Occipital lobe (tissue), 3 donors: ENCODE results near the gene SYTL3. TPM values are rescaled to one million over a fixed set of nuclear protein-coding genes. Genes with fewer than 3 reads are reported as not detected.

ENCODE experiments used
- DNase-seq: peaks from one replicate; lab custom pipeline; 2025; lab: John Stamatoyannopoulos, UW
- small RNA-seq: library from RNA; depleted of rRNA; stranded (forward); fragments of <200 nt; gene quantifications from one replicate; pipeline ENCODE3, GENCODE V24; 2014
- total RNA-seq: library from RNA; depleted of rRNA; stranded (reverse); fragments of >200 nt; gene quantifications from one replicate; pipeline ENCODE4 v1.2.3, GENCODE V29; 2014

The SYTL3 gene
- total RNA-seq, 1 donor from 2014 or later, result 2.0 TPM

DNA sequence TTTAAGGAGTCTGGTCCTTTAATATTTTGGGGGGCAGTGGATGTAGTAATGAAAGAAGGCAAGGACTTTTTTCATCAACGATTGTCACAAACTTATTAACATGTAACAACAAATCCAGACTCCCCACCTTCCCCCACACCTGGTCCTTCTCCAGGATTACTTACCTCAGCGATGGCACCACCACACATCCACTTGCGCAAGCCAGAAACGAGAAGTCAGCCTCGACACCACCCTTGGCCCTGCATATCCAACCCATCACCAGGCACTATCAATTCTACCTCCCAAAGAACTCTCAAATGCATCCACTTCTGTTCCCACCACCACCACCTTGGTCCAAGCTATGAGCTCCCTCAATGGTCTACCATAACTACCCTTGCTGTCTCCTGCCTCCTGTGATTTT lies 162.8 kb downstream of the SYTL3 start:
- no peak for DNase-seq

DNA sequence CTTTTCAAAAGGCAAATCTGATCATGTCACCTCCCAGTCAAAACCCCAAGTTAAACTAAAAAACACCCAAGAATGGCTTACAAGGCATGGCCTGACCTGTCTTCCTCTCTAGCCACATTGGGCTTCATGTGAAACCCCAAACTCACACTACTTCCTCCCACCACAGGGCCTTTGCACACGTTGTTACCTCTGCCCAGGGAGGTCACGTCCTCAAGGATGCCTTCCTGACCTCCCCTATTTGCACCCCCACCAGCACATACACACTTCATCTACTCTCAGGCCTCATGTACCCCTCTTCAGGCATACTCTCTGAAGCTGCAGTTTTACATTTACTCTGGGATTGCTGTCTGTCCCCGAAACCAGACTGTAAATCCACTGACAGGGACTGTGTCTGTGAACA lies 163.2 kb downstream of the SYTL3 start:
- DNase-seq, result no peak

Small RNAs within 50 kb of the gene (small RNA-seq; reads per million reads assigned to genes)
- gene MIR3918 (not detected), gene MIR7161 (not detected)

Other genes starting within 250 kb of the SYTL3 start
- 80.3 TPM for gene TMEM181, start 90.0 kb upstream of the SYTL3 start, total RNA-seq
- 75.6 TPM for gene DYNLT1, start 5.3 kb upstream of the SYTL3 start, total RNA-seq
- 162 TPM for gene EZR, start 169.3 kb downstream of the SYTL3 start, total RNA-seq